Gastrocnemius medialis (tissue), 4 donors: ENCODE measurements around the gene NAV2.

Experiments
- CTCF ChIP-seq, 5 experiments: fragments of 450-650 bp in 3 of 5; fragments of 200-600 bp in 2 of 5; sonication (generic) in 2 of 5; IDR thresholded peaks in 4 of 5; conservative IDR thresholded peaks in 1 of 5; 1 replicate in 4 of 5; 2 replicates in 1 of 5; pipeline ENCODE4 v1.5.1; 2016 to 2019; ENCODE audit warnings: antibody characterized with exemption in 5 of 5, mild to moderate bottlenecking in 3 of 5, moderate library complexity in 3 of 5
- POLR2A ChIP-seq, 2 donors: fragments of 450-650 bp; IDR thresholded peaks; one replicate each; pipeline ENCODE4 v1.6.1; 2017; ENCODE audit warnings: antibody characterized with exemption in 2 of 2, mild to moderate bottlenecking in 2 of 2, moderate library complexity in 2 of 2

GRCh38 chr11:20090654-20091374 lies 378.2 kb downstream of the NAV2 start:
- no peak for TF ChIP-seq CTCF (IDR thresholded peaks at IDR 0.05 in 4 of 5, conservative IDR thresholded peaks at IDR 0.05 in 1 of 5)
- no peak for TF ChIP-seq POLR2A (IDR thresholded peaks at IDR 0.05)
